ENCODE results near the gene TECRL. TPM values are rescaled to one million over a fixed set of nuclear protein-coding genes. Genes with fewer than 3 reads are reported as not detected.

TECRL gene
- total and polyA plus RNA-seq, 2 of the 4 experiments (the other 2 are of a cell fraction) = not detected

GRCh38 chr4:64385220-64385619 lies 24.0 kb downstream of the TECRL start:
- Histone ChIP-seq H2BK120ac (ENCODE audit: low read depth, low read length) (no peak overlapping the region), H2AK5ac (ENCODE audit: low read depth, low read length) (no peak overlapping the region), H3K14ac (replicated peaks; ENCODE audit: low read depth, low read length) (no peak overlapping the region), H2AK9ac (replicated peaks; ENCODE audit: low read depth, low read length, poor library complexity) (no peak overlapping the region), H3K9ac (ENCODE audit: low read depth, low read length) (no peak overlapping the region), H3K4me1 (ENCODE audit: control insufficient read depth, insufficient read depth, low read length) (no peaks in the 10 kb centered on the region), H3K4me3 (ENCODE audit: insufficient read depth, low read depth, low read length) (no peak overlapping the region), H4K5ac (ENCODE audit: low read depth, low read length) (no peak overlapping the region), H3K36me3 (ENCODE audit: control insufficient read depth, insufficient read depth, low read length) (no peaks in the 10 kb centered on the region), H4K8ac (ENCODE audit: low read depth in 2 of 2, low read length in 2 of 2) (no peak overlapping the region), H3K9me1 (ENCODE audit: insufficient read depth, low read length) (no peaks in the 10 kb centered on the region), H3K27me3 (ENCODE audit: control insufficient read depth, insufficient read depth, low read length) (no peaks in the 10 kb centered on the region), H4K20me1 (ENCODE audit: insufficient read depth, low read length) (no peaks in the 10 kb centered on the region), H2BK20ac (ENCODE audit: low read depth, low read length) (no peak overlapping the region), H3K18ac (ENCODE audit: low read depth, low read length) (no peak overlapping the region), H3K4ac (ENCODE audit: low read depth, low read length) (no peak overlapping the region), H3K9me3 (ENCODE audit: control insufficient read depth, insufficient read depth, low read length) (peaks cover 9% of the 10 kb centered on the region; the same call in 1 of the 2 replicates), H3K79me1 (ENCODE audit: low read depth in 1 of 2, low read length in 2 of 2) (no peaks in the 10 kb centered on the region), H3K23ac (ENCODE audit: low read depth, low read length) (no peak overlapping the region), H3K56ac (ENCODE audit: extremely low read depth, insufficient read depth, low read length) (no peak overlapping the region), H2AFZ (replicated peaks; ENCODE audit: low read length, poor library complexity) (no peak overlapping the region), H3K27ac (ENCODE audit: insufficient read depth, low read length) (no peak overlapping the region), H3K4me2 (ENCODE audit: low read depth, low read length) (no peak overlapping the region), H2BK15ac (ENCODE audit: low read depth, low read length) (no peak overlapping the region), H4K91ac (ENCODE audit: insufficient read depth, low read depth, low read length) (no peak overlapping the region), H2BK5ac (ENCODE audit: low read depth, low read length, poor library complexity, severe bottlenecking) (no peak overlapping the region)
- WGBS, 2 experiments (ENCODE audit: extremely low coverage in 2 of 2, insufficient read length in 1 of 2) = no CpG with 5 or more reads among the region's 1 CpG
- CTCF ChIA-PET = no interaction called here
- no TSS peak for BruUV-seq (replicated peaks)
- DNase-seq (no peak), ATAC-seq (ENCODE audit: low read depth) (no peak)
- dilution Hi-C loops (cut with HindIII; ENCODE audit: low sequenced_read_pairs, unreplicated experiment) (no loop called here), in situ Hi-C loops (cut with MboI; ENCODE audit: low sequenced_read_pairs) (no loop called here), intact Hi-C loops (cut with micrococcal nuclease) (no loop called here)
- TF ChIP-seq RCOR1 (IDR thresholded peaks at IDR 0.05; ENCODE audit: insufficient replicate concordance, low read length) (no peak), MXI1 (IDR thresholded peaks at IDR 0.05; ENCODE audit: borderline replicate concordance, low read depth, low read length) (no peak)
- POLR2A ChIA-PET (ENCODE audit: unreplicated experiment) = no interaction called here
